NCI-H1436 (cell line): ENCODE data around the gene CHPF.

Source experiments
- DNase-seq: peaks from one replicate; lab custom pipeline; 2025; lab: John Stamatoyannopoulos, UW

Gene CHPF

GRCh38 chr2:219531639-219532377 lies 11.8 kb downstream of the CHPF start:
- no peak for DNase-seq

DNA sequence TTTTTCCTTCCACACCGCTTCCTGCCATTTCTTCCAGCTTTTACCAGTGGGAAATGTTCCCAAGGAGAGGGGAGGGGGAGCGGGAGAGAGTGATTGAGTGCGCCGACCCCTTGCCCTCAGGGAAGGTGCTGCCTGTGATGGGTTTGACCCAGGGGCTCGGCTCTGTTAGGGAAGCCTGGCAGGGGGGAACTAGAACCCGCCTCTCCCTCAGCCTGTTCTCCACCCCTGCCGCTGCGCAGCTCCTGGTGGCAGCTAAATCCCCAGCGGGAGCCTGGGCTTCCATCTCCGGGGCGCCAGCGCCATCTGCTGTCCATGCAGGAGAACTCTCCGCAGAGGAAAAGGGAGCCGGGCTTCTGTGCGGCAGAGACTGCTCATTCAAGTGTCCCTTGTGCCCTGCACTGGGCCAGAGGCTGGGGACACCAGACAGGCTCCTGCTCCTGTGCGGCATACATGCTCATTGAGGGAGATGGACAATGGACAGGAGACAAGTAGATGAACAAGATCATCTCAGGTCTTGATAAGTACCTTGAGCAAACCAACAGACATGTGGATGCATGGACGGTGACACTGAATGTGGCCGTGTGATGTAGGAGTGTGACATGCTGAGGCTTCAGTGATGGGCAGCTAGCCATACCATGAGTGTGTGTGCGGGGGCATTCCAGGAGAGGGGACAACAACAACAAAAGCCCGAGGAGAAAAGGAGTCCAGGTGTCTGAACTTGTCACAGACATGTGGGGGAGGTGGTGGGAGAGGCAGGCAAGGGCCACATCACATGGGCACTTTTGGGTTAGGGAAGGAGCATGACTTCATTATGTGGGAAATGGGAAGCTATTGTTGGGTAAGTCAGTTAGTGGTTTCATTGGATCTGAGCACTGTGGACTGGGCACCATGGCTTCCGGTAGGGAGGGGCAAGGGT lies 13.3 kb downstream of the CHPF start:
- peak; percentile 88 for DNase-seq

DNA sequence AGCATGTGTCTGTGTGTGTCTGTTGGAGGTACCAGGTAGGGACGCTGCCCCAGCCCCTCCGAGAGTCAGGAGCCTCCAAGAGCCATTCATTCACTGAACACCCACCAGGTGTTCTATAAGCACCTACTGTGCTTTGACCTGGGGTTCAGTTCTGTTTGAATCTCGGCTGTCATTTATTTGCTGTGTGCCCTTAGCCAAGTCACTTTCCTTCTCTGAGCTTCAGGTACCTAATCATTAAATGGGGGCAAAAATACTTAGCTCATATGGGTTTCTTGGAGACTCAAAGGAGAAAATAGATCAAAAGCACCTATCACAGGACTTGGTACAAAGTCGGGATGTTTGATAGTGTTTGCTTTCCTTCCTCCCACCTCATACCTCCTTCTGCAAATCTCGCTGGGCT lies 16.1 kb downstream of the CHPF start:
- no peak for DNase-seq

GRCh38 chr2:219527076-219527394 lies 16.6 kb downstream of the CHPF start:
- no peak for DNase-seq

GRCh38 chr2:219526320-219527075 lies 17.1 kb downstream of the CHPF start:
- no peak for DNase-seq

GRCh38 chr2:219525533-219526232 lies 17.9 kb downstream of the CHPF start:
- DNase-seq, result no peak

DNA sequence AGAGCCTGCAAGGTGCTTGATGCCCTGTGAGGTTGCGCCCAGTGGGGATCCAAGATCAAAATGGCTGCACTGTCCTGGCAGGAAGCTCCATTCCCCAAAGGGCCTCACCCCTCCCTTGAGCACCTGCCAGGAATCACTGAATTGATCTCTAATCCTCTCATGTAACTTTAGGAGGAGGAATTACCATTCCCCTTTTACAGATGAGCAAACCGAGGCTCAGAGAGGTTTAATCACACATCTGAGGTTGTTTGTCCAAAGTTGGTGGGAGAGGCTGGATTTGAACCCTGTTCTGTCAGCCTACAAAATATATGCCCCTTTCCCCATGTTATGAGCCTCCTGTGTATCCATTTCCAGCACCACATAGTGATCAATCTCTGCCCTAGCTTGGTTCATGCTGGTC lies 18.8 kb downstream of the CHPF start:
- DNase-seq, result no peak

GRCh38 chr2:219523031-219523671 lies 20.5 kb downstream of the CHPF start:
- no peak for DNase-seq

DNA sequence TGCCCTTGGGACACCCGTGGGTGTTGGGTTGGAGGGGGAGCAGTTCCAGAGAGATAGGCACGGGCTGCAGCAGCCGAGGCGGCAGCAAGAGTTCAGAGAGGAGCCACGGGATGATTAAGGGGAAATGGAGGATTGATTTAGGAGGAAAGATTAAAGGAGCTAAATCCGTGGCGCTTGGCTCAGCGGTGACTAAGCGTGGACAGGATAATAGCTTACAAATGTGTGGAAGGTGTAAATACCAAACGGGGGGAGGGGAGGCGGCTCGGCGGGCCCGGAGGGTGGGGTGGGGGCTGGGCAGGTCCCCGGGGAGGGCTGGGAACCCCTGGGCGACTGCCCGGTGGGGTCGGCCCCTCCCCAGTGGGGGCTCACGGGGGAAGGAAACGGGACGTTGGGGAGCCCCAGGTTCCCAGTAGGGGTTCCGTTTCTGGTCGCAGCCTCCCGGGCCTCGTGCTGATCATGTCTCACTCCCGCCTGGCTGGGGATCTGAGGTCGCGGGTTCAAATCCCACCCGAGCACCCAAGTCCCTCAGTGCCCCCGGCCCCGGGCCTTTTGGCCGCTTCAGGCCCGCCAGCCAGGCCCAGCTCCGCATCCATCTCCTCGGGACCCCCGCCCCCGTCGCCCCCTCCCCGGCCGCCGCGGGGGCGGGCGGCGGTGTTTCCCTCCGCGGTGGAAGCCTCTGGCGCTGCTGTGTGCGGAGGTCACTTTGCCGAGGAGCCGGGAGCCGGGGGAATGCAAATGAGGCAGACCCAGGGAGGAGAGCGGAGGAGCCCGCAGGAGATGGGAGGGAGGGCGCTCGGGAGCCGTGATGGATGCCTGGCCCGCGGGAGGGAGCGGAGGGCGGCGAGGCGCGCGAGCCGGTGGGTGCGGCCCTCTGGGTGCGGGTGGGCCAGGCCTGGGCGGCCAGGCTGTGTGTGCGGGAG lies 21.2 kb downstream of the CHPF start:
- DNase-seq, result peak; percentile 22

GRCh38 chr2:219521066-219521880 lies 22.3 kb downstream of the CHPF start:
- DNase-seq, result no peak

GRCh38 chr2:219520079-219520478 lies 23.5 kb downstream of the CHPF start:
- DNase-seq, result no peak

- no peak for DNase-seq
Measured at GRCh38 chr2:219519526-219519916, 24.1 kb downstream of the CHPF start.

DNA sequence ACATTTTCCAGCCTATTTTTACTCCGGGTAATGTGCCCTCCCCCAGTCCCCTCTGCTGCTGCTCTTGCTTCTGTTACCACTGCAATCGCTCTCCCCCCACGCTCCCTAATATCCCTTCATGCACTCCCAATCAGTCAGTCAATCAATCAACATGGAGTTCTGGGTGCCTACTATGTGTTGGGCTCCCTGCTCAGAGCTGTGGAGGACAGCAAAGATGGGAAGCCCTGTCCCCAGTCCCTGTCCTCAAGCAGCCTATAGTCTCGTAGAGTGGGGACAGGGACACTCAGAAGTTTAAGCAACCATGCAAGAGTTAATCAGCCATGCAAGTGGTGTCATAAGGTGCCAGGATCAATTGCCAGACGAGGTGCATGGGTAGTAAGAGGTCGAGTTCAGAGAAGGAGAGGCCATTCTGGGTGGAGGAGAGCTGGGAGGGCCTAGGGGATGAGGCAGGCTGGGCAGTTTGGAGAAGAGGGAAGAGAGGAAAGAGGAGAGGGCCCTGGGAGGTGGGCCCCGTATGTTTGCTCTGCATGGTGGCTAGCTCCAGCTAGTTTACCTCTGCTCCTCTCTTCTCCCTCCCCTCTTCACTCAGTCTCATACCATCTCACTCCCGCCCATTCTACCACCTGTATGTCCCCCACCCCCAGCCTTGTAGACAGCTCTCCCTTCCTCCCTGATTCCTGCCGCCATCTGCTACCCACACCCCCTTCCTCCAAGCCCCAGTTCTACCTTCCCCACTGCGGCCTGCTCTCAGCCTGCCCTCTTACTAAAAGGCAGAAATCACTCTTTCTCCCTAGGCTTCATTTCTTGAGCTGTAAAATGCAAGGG lies 25.4 kb downstream of the CHPF start:
- DNase-seq, result no peak

- no peak for DNase-seq
Measured at GRCh38 chr2:219516888-219517287, 26.7 kb downstream of the CHPF start.

- no peak for DNase-seq
Measured at GRCh38 chr2:219515874-219516629, 27.6 kb downstream of the CHPF start.

- DNase-seq, result no peak
Measured at GRCh38 chr2:219514836-219515235, 28.8 kb downstream of the CHPF start.

DNA sequence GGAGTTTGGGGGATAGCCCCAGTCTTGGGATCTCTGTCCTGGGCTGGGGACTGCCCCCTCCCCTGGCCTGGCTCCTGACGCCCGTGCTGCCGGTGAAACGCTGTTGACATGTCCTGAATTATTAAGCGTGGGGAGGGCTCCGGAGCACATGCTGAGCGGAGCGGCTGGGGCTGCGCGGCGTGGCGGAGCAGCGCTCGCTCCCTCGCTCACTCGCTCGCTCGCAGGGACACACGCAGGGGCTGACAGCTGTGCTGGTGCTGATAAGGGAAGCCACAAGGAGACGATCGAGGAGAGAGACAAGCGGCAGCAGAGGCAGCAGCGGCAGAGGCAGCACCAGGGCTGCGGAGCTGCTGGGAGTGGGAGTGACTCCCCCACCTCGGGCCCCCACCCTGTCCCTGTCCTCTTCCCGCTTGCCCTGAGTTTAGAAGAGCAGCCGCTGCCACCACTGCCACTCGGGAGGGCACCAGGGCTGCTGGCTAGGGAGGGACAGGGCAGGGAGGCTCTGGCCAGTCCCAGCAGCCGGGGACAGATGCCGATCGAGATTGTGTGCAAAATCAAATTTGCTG lies 29.3 kb downstream of the CHPF start, which contains the start of gene ASIC4:
ASIC4 (plus strand) TSS at position 287 of the 566 bp plus-strand sequence; CDS start at position 530, 243 bp downstream.
- no peak for DNase-seq
